SU-DHL-6 (cell line): ENCODE data around the gene PSEN1.

Experiments used
- EZH2phosphoT487 ChIP-seq: fragments of 200-600 bp; sonication (generic), shearing (Covaris generic); conservative IDR thresholded peaks from 2 replicates; pipeline ENCODE4 v1.6.1; 2018; ENCODE audit warnings: mild to moderate bottlenecking, antibody characterized with exemption, low read length, moderate library complexity, mixed read lengths
- TF ChIP-seq, protein P1 (sequence below): fragments of 200-600 bp; sonication (generic); IDR thresholded peaks from one replicate; pipeline ENCODE4 v1.5.1; 2017; ENCODE audit warnings: antibody characterized with exemption, mild to moderate bottlenecking, low read length, moderate library complexity; ENCODE audit not compliant: insufficient read depth, poor library complexity, severe bottlenecking

DNA sequence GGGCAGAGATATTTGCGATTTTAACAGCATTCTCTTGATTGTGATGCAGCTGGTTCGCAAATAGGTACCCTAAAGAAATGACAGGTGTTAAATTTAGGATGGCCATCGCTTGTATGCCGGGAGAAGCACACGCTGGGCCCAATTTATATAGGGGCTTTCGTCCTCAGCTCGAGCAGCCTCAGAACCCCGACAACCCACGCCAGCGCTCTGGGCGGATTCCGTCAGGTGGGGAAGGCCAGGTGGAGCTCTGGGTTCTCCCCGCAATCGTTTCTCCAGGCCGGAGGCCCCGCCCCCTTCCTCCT lies 271 bp upstream of the PSEN1 start:
- TF ChIP-seq, protein P1, sequence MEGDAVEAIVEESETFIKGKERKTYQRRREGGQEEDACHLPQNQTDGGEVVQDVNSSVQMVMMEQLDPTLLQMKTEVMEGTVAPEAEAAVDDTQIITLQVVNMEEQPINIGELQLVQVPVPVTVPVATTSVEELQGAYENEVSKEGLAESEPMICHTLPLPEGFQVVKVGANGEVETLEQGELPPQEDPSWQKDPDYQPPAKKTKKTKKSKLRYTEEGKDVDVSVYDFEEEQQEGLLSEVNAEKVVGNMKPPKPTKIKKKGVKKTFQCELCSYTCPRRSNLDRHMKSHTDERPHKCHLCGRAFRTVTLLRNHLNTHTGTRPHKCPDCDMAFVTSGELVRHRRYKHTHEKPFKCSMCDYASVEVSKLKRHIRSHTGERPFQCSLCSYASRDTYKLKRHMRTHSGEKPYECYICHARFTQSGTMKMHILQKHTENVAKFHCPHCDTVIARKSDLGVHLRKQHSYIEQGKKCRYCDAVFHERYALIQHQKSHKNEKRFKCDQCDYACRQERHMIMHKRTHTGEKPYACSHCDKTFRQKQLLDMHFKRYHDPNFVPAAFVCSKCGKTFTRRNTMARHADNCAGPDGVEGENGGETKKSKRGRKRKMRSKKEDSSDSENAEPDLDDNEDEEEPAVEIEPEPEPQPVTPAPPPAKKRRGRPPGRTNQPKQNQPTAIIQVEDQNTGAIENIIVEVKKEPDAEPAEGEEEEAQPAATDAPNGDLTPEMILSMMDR: no peak
- no peak for TF ChIP-seq EZH2phosphoT487
